Chondrocyte (in vitro differentiated cells): ENCODE data around the gene LEMD3. TPM values are rescaled to one million over a fixed set of nuclear protein-coding genes. Genes with fewer than 3 reads are reported as not detected.

Source experiments
- DNase-seq: peaks from one replicate; pipeline ENCODE4 v3.0.0; 2021; ENCODE audit warnings: mixed read lengths, low spot score
- H3K27ac Mint-ChIP-seq: one replicate; pipeline ENCODE4 v1.8.0; 2021; ENCODE audit warnings: mild to moderate bottlenecking, moderate library complexity, mixed read lengths; ENCODE audit not compliant: unreplicated experiment
- H3K27me3 Mint-ChIP-seq: 2 replicates; pipeline ENCODE4 v1.8.0; 2021; ENCODE audit warnings: low read depth, mixed read lengths
- H3K36me3 Mint-ChIP-seq: 2 replicates; pipeline ENCODE4 v1.8.0; 2021; ENCODE audit warnings: low read depth, mixed read lengths
- H3K4me1 Mint-ChIP-seq: 2 replicates; pipeline ENCODE4 v1.8.0; 2021; ENCODE audit warnings: low read depth, mild to moderate bottlenecking, mixed read lengths
- H3K4me3 Mint-ChIP-seq: one replicate; pipeline ENCODE4 v1.8.0; 2021; ENCODE audit warnings: mild to moderate bottlenecking, moderate library complexity, mixed read lengths; ENCODE audit not compliant: unreplicated experiment
- H3K9me3 Mint-ChIP-seq: 2 replicates; pipeline ENCODE4 v1.8.0; 2021; ENCODE audit warnings: low read depth, mixed read lengths
- CTCF ChIP-seq: fragments of 200-600 bp; sonication (generic); IDR thresholded peaks from 2 replicates; pipeline ENCODE4 v1.5.0; 2021; ENCODE audit warnings: antibody characterized with exemption, mild to moderate bottlenecking, moderate library complexity
- total RNA-seq: library from RNA; stranded (reverse); gene quantifications from 3 replicates; pipeline ENCODE4 v1.2.1, GENCODE V29; 2021

LEMD3 gene
- total RNA-seq, 1 donor from 2014 or later: 21.8 TPM

GRCh38 chr12:65155784-65156183, 13.6 kb upstream of the LEMD3 start:
- Mint-ChIP-seq H3K9me3 (no peaks in the 10 kb centered on the region), H3K27me3 (peaks cover 13% of the 10 kb centered on the region), H3K4me1 (peaks cover 4% of the 10 kb centered on the region), H3K36me3 (no peaks in the 10 kb centered on the region), H3K4me3 (no peak overlapping the region), H3K27ac (no peak overlapping the region)
- TF ChIP-seq CTCF: no peak
- no peak for DNase-seq

- no peak overlapping the region for H3K27ac Mint-ChIP-seq
- H3K27me3 Mint-ChIP-seq: peaks cover 14% of the 10 kb centered on the region
- peaks cover 4% of the 10 kb centered on the region for H3K4me1 Mint-ChIP-seq
- no peak for TF ChIP-seq CTCF
- DNase-seq: no peak
- H3K4me3 Mint-ChIP-seq: no peak overlapping the region
- no peaks in the 10 kb centered on the region for H3K36me3 Mint-ChIP-seq
- H3K9me3 Mint-ChIP-seq: no peaks in the 10 kb centered on the region
Measured at GRCh38 chr12:65156366-65156841, 13.0 kb upstream of the LEMD3 start.

GRCh38 chr12:65157091-65157490, 12.3 kb upstream of the LEMD3 start:
- Mint-ChIP-seq H3K27me3 (peaks cover 19% of the 10 kb centered on the region), H3K4me3 (no peak overlapping the region), H3K27ac (no peak overlapping the region), H3K9me3 (no peaks in the 10 kb centered on the region), H3K36me3 (no peaks in the 10 kb centered on the region), H3K4me1 (peaks cover 4% of the 10 kb centered on the region)
- TF ChIP-seq CTCF: no peak
- DNase-seq: no peak

GRCh38 chr12:65162609-65163008, 6.8 kb upstream of the LEMD3 start:
- no peak for TF ChIP-seq CTCF
- Mint-ChIP-seq H3K4me3 (no peak overlapping the region), H3K36me3 (no peaks in the 10 kb centered on the region), H3K27me3 (peaks cover 29% of the 10 kb centered on the region), H3K27ac (no peak overlapping the region), H3K4me1 (no peaks in the 10 kb centered on the region), H3K9me3 (no peaks in the 10 kb centered on the region)
- DNase-seq: no peak

- Mint-ChIP-seq H3K27ac (no peak overlapping the region), H3K4me3 (no peak overlapping the region), H3K27me3 (peaks cover 29% of the 10 kb centered on the region), H3K9me3 (no peaks in the 10 kb centered on the region), H3K36me3 (no peaks in the 10 kb centered on the region), H3K4me1 (peaks cover 6% of the 10 kb centered on the region)
- DNase-seq: no peak
- TF ChIP-seq CTCF: no peak
Measured at GRCh38 chr12:65164244-65164643, 5.1 kb upstream of the LEMD3 start.
